ENCODE measurements around the gene RASL10A.

DNA sequence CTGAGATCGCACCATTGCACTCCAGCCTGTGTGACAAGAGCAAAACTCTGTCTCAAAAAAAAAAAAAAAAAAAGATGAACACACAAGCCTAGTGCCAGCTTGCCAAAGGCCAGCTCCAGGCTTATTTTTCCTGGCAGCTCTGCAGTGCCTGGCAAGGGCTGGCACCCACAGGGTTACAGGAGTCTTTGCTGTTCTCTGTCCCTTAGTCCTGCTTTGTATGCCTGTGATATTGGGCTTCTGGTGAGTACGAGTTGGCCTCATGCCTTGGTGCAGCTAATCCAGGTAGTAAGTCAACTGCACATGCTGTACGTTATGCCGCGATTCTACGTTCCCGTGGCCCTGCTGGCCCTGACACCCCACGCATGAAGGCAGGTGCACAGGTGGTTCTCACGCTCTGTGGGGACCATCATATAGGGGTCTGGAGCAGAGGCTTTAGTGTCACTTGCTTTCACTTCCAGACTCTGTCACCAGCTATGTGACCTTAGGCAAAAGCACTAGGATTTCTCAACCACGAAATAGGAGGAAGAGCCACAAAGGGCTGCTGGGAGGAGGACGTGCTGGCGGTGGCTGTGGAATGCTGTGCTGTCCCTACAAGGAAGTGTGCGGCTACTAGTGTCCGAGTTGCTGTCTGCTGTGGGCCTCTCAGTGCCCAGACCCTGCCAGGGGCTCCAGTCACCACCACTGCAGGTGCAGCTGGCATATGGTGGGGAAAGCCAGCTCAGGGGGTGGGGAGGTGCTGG is 21.4 kb upstream of the RASL10A start:
- TF ChIP-seq, protein P1, sequence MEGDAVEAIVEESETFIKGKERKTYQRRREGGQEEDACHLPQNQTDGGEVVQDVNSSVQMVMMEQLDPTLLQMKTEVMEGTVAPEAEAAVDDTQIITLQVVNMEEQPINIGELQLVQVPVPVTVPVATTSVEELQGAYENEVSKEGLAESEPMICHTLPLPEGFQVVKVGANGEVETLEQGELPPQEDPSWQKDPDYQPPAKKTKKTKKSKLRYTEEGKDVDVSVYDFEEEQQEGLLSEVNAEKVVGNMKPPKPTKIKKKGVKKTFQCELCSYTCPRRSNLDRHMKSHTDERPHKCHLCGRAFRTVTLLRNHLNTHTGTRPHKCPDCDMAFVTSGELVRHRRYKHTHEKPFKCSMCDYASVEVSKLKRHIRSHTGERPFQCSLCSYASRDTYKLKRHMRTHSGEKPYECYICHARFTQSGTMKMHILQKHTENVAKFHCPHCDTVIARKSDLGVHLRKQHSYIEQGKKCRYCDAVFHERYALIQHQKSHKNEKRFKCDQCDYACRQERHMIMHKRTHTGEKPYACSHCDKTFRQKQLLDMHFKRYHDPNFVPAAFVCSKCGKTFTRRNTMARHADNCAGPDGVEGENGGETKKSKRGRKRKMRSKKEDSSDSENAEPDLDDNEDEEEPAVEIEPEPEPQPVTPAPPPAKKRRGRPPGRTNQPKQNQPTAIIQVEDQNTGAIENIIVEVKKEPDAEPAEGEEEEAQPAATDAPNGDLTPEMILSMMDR (conservative IDR thresholded peaks at IDR 0.05) = no peak
- no peak for TF ChIP-seq EZH2 (IDR thresholded peaks at IDR 0.05; ENCODE audit: low read depth)

All from PC-9 (cell line).